Panc1 (cell line): ENCODE measurements around the gene TRPC4AP. TPM values are rescaled to one million over a fixed set of nuclear protein-coding genes. Genes with fewer than 3 reads are reported as not detected.
A peak's percentile ranks its signal among the peaks of the same experiment; 100 is the strongest.

Experiments
- ATAC-seq: fragments of 200-7000 bp; cut with Tn5 transposase; 2 replicates; pipeline ENCODE4 v1.9.1; 2020; ENCODE audit warnings: mild to moderate bottlenecking, moderate library complexity
- Bru-seq: library from RNA; stranded (reverse); fragments of 400-500 nt; gene quantifications from one replicate; lab custom pipeline; 2021; lab: Mats Ljungman, UMichigan
- BruChase-seq, 2 experiments: library from RNA; stranded (reverse); fragments of 400-500 nt; gene quantifications; one replicate each; lab custom pipeline; 2021; lab: Mats Ljungman, UMichigan
- BruUV-seq: library from RNA; stranded (reverse); fragments of 400-500 nt; replicated peaks from 2 replicates; lab custom pipeline; 2021; lab: Mats Ljungman, UMichigan
- CTCF ChIA-PET: fragments of 300-600 bp; sonication (Branson Sonifier 250); formaldehyde crosslinking; loops from one replicate; lab custom pipeline; 2022; ENCODE audit warnings: antibody characterized with exemption; lab: Charles Lee
- POLR2A ChIA-PET: fragments of 300-600 bp; sonication (Branson Sonifier 250); formaldehyde crosslinking; loops from one replicate; lab custom pipeline; 2022; ENCODE audit warnings: antibody characterized with exemption; lab: Charles Lee
- DNase-seq: peaks from one replicate; pipeline ENCODE4 v3.0.0-alpha.2; 2010; ENCODE audit warnings: low read depth, low spot score
- H3K27ac ChIP-seq: 2 replicates; pipeline ENCODE4 v1.5.1; 2011; ENCODE audit warnings: mild to moderate bottlenecking, low read length, inconsistent platforms
- H3K27me3 ChIP-seq: fragments of 200-500 bp; sonication (Bioruptor generic); 2 replicates; pipeline ENCODE4 v1.6.0; 2014; ENCODE audit warnings: low read length, inconsistent platforms; ENCODE audit not compliant: control insufficient read depth, insufficient read depth
- H3K36me3 ChIP-seq: fragments of 200-500 bp; sonication (Bioruptor generic); 2 replicates; pipeline ENCODE4 v1.5.1; 2014; ENCODE audit warnings: inconsistent platforms, mild to moderate bottlenecking, low read length, moderate library complexity; ENCODE audit not compliant: control insufficient read depth, insufficient read depth
- H3K4me1 ChIP-seq: 2 replicates; pipeline ENCODE4 v1.5.1; 2011; ENCODE audit warnings: inconsistent platforms, mild to moderate bottlenecking, low read length, moderate library complexity; ENCODE audit not compliant: control insufficient read depth, insufficient read depth
- H3K4me3 ChIP-seq, 2 experiments: 2 replicates each; pipeline ENCODE4 v1.5.1; 2011 to 2012; ENCODE audit warnings: low read depth in 2 of 2, low read length in 2 of 2, mild to moderate bottlenecking in 2 of 2, inconsistent platforms in 1 of 2, moderate library complexity in 1 of 2
- H3K9me3 ChIP-seq: fragments of 200-500 bp; sonication (Bioruptor generic); 2 replicates; pipeline ENCODE4 v1.5.1; 2014; ENCODE audit warnings: low read depth, mild to moderate bottlenecking, inconsistent platforms, low read length, moderate library complexity; ENCODE audit not compliant: control insufficient read depth, insufficient read depth
- CTCF ChIP-seq: fragments of 450-650 bp; IDR thresholded peaks from 2 replicates; pipeline ENCODE4 v1.5.1; 2017; ENCODE audit warnings: mild to moderate bottlenecking
- POLR2AphosphoS5 ChIP-seq: IDR thresholded peaks from 2 replicates; pipeline ENCODE4 v1.6.1; 2012; ENCODE audit warnings: mild to moderate bottlenecking, low read depth, low read length, moderate library complexity
- REST ChIP-seq, 2 experiments: IDR thresholded peaks; 2 replicates each; pipeline ENCODE4 v1.6.1; 2011 to 2012; ENCODE audit warnings: low read depth in 2 of 2, control low read depth in 1 of 2, low read length in 1 of 2, mild to moderate bottlenecking in 1 of 2, moderate library complexity in 1 of 2; ENCODE audit not compliant: insufficient read depth in 1 of 2
- SIN3A ChIP-seq: IDR thresholded peaks from 2 replicates; pipeline ENCODE4 v1.6.1; 2012; ENCODE audit warnings: low read depth, mild to moderate bottlenecking, low read length, moderate library complexity, borderline replicate concordance; ENCODE audit not compliant: insufficient read depth
- TCF7L2 ChIP-seq: IDR thresholded peaks from 2 replicates; pipeline ENCODE4 v1.6.1; 2011; ENCODE audit warnings: mild to moderate bottlenecking, low read depth, low read length, inconsistent platforms
- in situ Hi-C: cut with HindIII; loops from 2 replicates; pipeline ENCODE4 v1.10.0; 2016; ENCODE audit warnings: low sequenced_read_pairs, low pct_unique_long_range_greater_than_20kb
- intact Hi-C: fragments of 100-400 bp; cut with micrococcal nuclease; formaldehyde crosslinking; loops from one replicate; pipeline ENCODE4 v1.10.0; 2022; ENCODE audit not compliant: unreplicated experiment
- long read RNA-seq: library from polyadenylated mRNA; unstranded; transcript quantifications from one replicate; pipeline ENCODE4 v2.0.0, GENCODE V29; 2021; ENCODE audit not compliant: unreplicated experiment
- polyA plus RNA-seq: library from polyadenylated mRNA; unstranded; fragments of >200 nt; gene quantifications from one replicate; pipeline ENCODE4 v1.2.1, GENCODE V29; 2012; ENCODE audit warnings: missing spikeins; ENCODE audit not compliant: insufficient read length
- total RNA-seq: library from RNA; stranded (reverse); gene quantifications from one replicate; pipeline ENCODE4 v1.2.1, GENCODE V29; 2021; ENCODE audit not compliant: unreplicated experiment

The TRPC4AP gene
- total RNA-seq (48.4 TPM), Bru-seq, nascent RNA (percentile 85 among the genes with signal in this experiment), BruChase-seq, experiment 1, labeled RNA remaining after a 2-hour chase (percentile 72 among the genes with signal in this experiment), BruChase-seq, experiment 2, labeled RNA remaining after a 6-hour chase (percentile 75 among the genes with signal in this experiment)
- polyA plus RNA-seq: 47.3 TPM
- long read RNA-seq, transcript TRPC4AP-201 (19 exons, 3,226 nt): major isoform, 83 of 177 reads
- long read RNA-seq, transcript TRPC4AP-202 (19 exons, 3,138 nt): minor isoform, 34 of 177 reads
- long read RNA-seq, partial matches to known transcripts: 40 of 177 reads
- long read RNA-seq, other reads (novel, unspliced or antisense): 20 of 177 reads

GRCh38 chr20:35092524-35093266, at the start of gene TRPC4AP:
Gene TRPC4AP (minus strand): TSS chr20:35092807. CDS start chr20:35092781, 26 bp downstream.
- ChIA-PET POLR2A (no interaction called here), CTCF (no interaction called here)
- Histone ChIP-seq H3K27me3 (no peaks in the 10 kb centered on the region), H3K4me1 (peaks cover 14% of the 10 kb centered on the region), H3K27ac (peak within 1 kb of the TSS; percentile 89), H3K4me3 (peak within 1 kb of the TSS; percentile 78 to 85), H3K9me3 (no peaks in the 10 kb centered on the region), H3K36me3 (no peaks in the 10 kb centered on the region; the same call in 1 of the 2 replicates)
- peak; percentile 75 for DNase-seq
- no peak for TF ChIP-seq REST (IDR thresholded peaks at IDR 0.05; ENCODE audit: insufficient read depth in 1 of 2, low read depth in 2 of 2, low read length in 1 of 2)
- TF ChIP-seq CTCF: peak; percentile 99
- peak; percentile 95 for TF ChIP-seq POLR2AphosphoS5
- peak; percentile 95 for TF ChIP-seq SIN3A
- 0 out of 2 replicates have a peak, but pooled peaks have one; percentile 15 for TF ChIP-seq TCF7L2
- in situ Hi-C loops: no loop called here
- no TSS peak for BruUV-seq
- intact Hi-C loops: loop anchor here (10.0 kb wide), 1 partner anchor 218 kb away; the partner anchor contains the start of genes ACSS2 and GGT7
- ATAC-seq: peak; percentile 98

- ChIA-PET CTCF (interaction anchor here (1.0 kb wide), 1 partner anchor 9 kb away, joined by 3 read pairs; no protein-coding TSS in a partner anchor), POLR2A (no interaction called here)
- DNase-seq (no peak), ATAC-seq (no peak)
- Histone ChIP-seq H3K4me1 (no peaks in the 10 kb centered on the region), H3K27me3 (no peaks in the 10 kb centered on the region), H3K4me3 (no peak overlapping the region), H3K36me3 (no peaks in the 10 kb centered on the region; the same call in 1 of the 2 replicates), H3K9me3 (no peaks in the 10 kb centered on the region), H3K27ac (no peak overlapping the region)
- no TSS peak for BruUV-seq
- no peak for TF ChIP-seq CTCF
- no peak for TF ChIP-seq POLR2AphosphoS5
- no peak for TF ChIP-seq SIN3A
- TF ChIP-seq TCF7L2: no peak
- TF ChIP-seq REST (IDR thresholded peaks at IDR 0.05; ENCODE audit: insufficient read depth in 1 of 2, low read depth in 2 of 2, low read length in 1 of 2): no peak
- intact Hi-C loops: no loop called here
- in situ Hi-C loops: no loop called here
These were observed 43.4 kb upstream of the TRPC4AP start for GRCh38 chr20:35135867-35136586.
